ENCODE results near the gene LSP1.

The LSP1 gene

DNA sequence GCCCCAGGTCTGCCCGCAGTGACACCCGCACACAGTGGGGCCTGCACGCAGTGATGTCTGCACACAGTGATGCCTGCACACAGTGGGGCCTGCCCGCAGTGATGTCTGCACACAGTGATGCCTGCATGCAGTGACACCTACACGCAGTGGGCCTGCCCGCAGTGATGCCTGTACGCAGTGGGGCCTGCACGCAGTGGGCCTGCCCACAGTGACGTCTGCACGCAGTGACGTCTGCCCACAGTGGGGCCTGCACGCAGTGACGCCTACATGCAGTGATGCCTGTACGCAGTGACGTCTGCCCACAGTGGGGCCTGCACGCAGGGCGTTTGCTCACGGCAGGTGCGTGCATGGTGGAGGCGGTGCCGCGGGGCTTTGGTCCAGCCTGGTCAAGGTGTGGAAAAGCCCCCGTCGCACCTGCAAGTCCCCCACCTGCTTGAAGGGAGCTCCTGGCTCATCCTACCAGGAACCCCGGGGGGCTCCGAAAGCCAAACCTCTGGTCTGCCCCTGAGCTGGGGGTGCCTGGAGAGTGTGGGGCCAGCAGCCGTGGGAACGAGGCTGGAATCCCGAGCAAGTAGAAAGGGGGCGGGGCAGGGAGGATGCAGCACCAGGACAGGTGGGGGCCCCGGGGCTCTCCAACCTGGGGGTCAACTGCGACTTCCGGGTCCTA, 27.0 kb upstream of the LSP1 start:
- TF ChIP-seq, protein P1, sequence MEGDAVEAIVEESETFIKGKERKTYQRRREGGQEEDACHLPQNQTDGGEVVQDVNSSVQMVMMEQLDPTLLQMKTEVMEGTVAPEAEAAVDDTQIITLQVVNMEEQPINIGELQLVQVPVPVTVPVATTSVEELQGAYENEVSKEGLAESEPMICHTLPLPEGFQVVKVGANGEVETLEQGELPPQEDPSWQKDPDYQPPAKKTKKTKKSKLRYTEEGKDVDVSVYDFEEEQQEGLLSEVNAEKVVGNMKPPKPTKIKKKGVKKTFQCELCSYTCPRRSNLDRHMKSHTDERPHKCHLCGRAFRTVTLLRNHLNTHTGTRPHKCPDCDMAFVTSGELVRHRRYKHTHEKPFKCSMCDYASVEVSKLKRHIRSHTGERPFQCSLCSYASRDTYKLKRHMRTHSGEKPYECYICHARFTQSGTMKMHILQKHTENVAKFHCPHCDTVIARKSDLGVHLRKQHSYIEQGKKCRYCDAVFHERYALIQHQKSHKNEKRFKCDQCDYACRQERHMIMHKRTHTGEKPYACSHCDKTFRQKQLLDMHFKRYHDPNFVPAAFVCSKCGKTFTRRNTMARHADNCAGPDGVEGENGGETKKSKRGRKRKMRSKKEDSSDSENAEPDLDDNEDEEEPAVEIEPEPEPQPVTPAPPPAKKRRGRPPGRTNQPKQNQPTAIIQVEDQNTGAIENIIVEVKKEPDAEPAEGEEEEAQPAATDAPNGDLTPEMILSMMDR (IDR thresholded peaks at IDR 0.05; ENCODE audit: borderline replicate concordance, insufficient read depth, low read depth, low read length) = no peak
- no peak overlapping the region for H3K4me3 ChIP-seq (ENCODE audit: low read depth, low read length)

DNA sequence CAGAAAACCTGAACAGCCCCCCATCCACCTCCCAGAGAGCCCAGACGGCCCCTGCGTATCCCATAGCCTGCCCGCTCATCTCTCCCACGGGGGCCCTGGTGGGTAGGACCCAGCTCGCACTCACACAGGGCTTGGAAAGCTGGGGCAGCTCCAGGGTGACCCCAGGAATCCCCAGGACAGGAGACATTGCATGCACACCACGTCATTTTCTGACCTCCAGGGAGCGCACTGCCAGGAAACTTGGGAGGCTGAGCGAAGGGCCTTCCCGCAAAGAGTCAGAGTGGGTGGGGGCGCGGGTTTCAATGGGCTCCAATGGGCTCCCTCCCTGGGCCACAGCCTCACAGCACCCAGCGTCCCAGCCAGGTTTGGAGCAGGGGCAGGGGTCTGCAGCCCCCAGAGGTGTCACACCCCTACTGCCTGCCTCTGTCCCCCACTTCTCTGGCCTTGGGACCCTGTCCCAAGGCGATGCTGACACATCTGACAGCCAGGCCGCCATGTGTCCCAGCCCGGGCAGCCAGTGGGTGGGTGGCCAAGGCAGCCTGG, 26.3 kb upstream of the LSP1 start:
- no peak overlapping the region for H3K4me3 ChIP-seq (ENCODE audit: low read depth, low read length)
- TF ChIP-seq, protein P1 (IDR thresholded peaks at IDR 0.05; ENCODE audit: borderline replicate concordance, insufficient read depth, low read depth, low read length) = no peak

DNA sequence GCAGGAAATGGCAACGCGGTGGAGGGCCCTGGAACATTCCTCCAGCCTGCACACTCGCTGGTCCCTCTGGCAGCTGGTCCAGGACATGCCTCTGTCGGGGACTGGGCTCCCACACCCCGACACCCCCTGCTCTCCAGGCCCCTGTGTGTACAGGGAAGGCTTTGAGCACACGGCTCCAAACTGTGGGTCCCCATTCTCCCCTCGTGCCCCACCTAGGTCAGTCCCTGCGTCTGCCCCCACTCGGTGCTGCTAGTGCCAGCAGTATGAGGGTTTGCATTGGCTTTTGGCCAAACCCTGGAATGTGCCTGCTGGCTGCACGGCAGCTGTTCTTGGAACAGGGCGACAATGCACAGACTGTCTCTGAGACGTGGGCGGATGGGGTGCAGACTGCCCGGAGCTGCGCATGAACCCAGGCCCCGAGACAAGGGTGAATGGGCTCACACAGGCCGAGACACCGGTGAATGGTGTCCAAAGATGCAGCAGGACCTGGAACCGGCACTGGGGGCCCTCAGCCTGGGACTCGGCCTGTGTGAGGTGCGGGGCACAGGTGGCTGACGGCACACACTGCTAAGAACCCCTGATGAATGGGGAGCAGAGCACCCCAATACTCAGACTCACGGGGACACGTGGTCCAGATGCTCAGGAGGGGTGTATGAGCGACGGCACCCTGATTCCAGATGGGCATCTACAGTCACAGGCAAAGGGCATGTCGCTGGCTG, 25.6 kb upstream of the LSP1 start:
- TF ChIP-seq, protein P1 (IDR thresholded peaks at IDR 0.05; ENCODE audit: borderline replicate concordance, insufficient read depth, low read depth, low read length) = no peak
- no peak overlapping the region for H3K4me3 ChIP-seq (ENCODE audit: low read depth, low read length)

DNA sequence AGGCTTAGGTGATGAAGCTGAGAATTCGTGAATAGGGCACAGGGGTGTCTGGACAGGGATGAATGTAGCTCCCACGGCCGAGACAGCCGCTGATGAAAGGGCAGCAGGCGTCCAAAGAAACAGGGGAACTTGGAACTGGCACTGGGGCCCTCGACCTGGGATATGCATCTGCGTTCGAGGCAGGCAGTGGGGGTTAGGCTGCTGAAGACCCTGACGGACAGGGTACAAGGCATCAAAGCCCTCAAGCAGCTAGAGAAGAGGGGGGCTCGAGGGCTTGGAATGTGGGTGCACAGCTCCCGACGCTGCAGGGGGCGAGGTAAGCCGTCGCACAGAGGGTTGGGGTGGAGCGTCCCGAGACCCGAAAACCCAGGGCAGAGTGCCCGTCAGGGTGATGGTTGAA, 25.0 kb upstream of the LSP1 start:
- TF ChIP-seq, protein P1 (IDR thresholded peaks at IDR 0.05; ENCODE audit: borderline replicate concordance, insufficient read depth, low read depth, low read length) = no peak
- H3K4me3 ChIP-seq (ENCODE audit: low read depth, low read length) = no peak overlapping the region

DNA sequence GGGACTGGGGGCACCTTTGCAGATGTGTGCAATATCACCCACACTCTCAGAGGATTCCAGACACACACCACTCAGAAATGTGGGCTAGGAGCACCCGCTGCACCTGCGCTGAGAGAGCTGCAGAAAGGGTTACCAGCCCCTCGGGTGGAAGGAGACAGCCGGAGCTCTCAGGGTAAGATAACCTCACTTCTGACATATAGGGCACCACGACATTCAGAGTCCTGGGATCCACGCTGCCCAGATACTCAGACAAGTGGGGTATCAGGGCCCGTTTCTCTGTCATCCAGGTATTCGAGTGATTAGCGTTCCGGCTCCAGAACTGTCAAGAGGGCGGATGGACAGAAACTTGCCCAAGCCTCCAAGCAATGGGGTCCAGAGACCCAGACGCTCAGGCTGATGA, 24.3 kb upstream of the LSP1 start:
- no peak overlapping the region for H3K4me3 ChIP-seq (ENCODE audit: low read depth, low read length)
- TF ChIP-seq, protein P1 (IDR thresholded peaks at IDR 0.05; ENCODE audit: borderline replicate concordance, insufficient read depth, low read depth, low read length) = no peak

DNA sequence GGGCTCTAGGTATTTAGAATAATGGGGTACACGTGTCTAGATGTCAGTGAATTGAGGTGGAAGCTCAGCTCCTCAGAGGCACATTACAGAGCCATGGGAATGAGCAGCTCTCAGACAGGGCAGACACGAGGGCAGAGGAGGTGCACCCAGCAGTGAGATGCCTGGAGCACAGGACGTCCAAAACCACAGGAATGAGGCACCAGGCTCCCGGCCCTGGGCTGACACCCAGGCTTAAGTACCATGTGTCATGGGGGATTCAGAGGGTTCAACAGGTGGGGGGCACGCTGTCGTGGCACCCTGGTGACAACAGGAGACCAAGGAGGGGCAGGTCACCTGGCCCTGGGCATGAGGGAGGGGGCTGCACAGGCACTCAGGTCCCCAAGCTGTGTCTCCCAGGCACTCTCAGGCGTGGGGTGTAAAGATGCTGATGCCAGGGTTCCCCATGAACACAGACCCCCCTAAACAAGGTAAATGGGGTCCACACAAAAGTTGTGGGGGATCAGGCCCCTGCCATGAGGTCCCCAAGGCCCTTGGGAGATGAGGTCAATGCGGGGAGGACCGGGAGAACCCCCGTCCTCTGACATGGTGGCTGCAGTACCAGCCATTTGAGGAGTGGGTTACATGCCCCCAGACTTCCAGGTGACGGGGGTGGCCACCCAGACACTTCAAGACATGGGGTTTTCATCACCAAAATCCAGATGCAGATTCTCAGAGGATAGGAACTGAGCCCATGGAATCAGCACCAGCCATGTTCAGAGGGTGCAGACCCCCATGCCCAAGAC, 23.7 kb upstream of the LSP1 start:
- no peak overlapping the region for H3K4me3 ChIP-seq (ENCODE audit: low read depth, low read length)
- TF ChIP-seq, protein P1 (IDR thresholded peaks at IDR 0.05; ENCODE audit: borderline replicate concordance, insufficient read depth, low read depth, low read length) = no peak
